HepG2 (cell line): ENCODE measurements around the gene UQCC5. TPM values are rescaled to one million over a fixed set of nuclear protein-coding genes. Genes with fewer than 3 reads are reported as not detected.

ENCODE experiments used
- BORCS8-MEF2B ChIP-seq: sonication (generic); formaldehyde crosslinking; IDR thresholded peaks from 2 replicates; pipeline ENCODE4 v1.8.0; 2022; ENCODE audit warnings: mild to moderate bottlenecking, missing genetic modification reagents
- EP300 ChIP-seq, 3 experiments: sonication (generic) in 1 of 3; formaldehyde crosslinking in 1 of 3; IDR thresholded peaks; 2 replicates each; pipeline versions ENCODE4 v1.5.1 to v1.6.1; 2011 to 2020; ENCODE audit warnings: low read depth in 2 of 3, low read length in 2 of 3, borderline replicate concordance in 1 of 3, improper control_type of control experiment in 1 of 3, mild to moderate bottlenecking in 1 of 3, missing genetic modification reagents in 1 of 3, moderate library complexity in 1 of 3
- FIP1L1 ChIP-seq: fragments of 200-400 bp; formaldehyde crosslinking; IDR thresholded peaks from 2 replicates; pipeline ENCODE4 v1.6.1; 2018; ENCODE audit warnings: low read depth, mild to moderate bottlenecking, low read length, moderate library complexity, borderline replicate concordance; ENCODE audit not compliant: insufficient read depth
- FOXC1 ChIP-seq: sonication (generic); formaldehyde crosslinking; IDR thresholded peaks from 2 replicates; pipeline ENCODE4 v1.8.0; 2022; ENCODE audit warnings: mild to moderate bottlenecking, missing genetic modification reagents, borderline replicate concordance
- HDAC2 ChIP-seq: sonication (generic); formaldehyde crosslinking; IDR thresholded peaks from 2 replicates; pipeline ENCODE4 v1.4.0; 2020; ENCODE audit warnings: missing genetic modification reagents
- IRF9 ChIP-seq: sonication (generic); formaldehyde crosslinking; IDR thresholded peaks from 2 replicates; pipeline ENCODE4 v1.8.0; 2022; ENCODE audit warnings: missing genetic modification reagents, mild to moderate bottlenecking, borderline replicate concordance
- JUN ChIP-seq: sonication (generic); formaldehyde crosslinking; IDR thresholded peaks from 2 replicates; pipeline ENCODE4 v1.4.0; 2020; ENCODE audit warnings: mild to moderate bottlenecking, missing genetic modification reagents
- KLF13 ChIP-seq: sonication (generic); formaldehyde crosslinking; IDR thresholded peaks from 2 replicates; pipeline ENCODE4 v1.4.0; 2020; ENCODE audit warnings: mild to moderate bottlenecking, missing genetic modification reagents
- NFYC ChIP-seq: IDR thresholded peaks from 2 replicates; pipeline ENCODE4 v1.6.1; 2016; ENCODE audit warnings: missing genetic modification reagents, missing compliant biosample characterization
- POLR2AphosphoS2 ChIP-seq: IDR thresholded peaks from 2 replicates; pipeline ENCODE4 v1.6.1; 2011; ENCODE audit warnings: low read depth, low read length, improper control_type of control experiment
- SAFB2 ChIP-seq: sonication (generic); formaldehyde crosslinking; IDR thresholded peaks from 2 replicates; pipeline ENCODE4 v1.5.1; 2020; ENCODE audit warnings: missing genetic modification reagents, low read depth, mild to moderate bottlenecking, borderline replicate concordance
- TARDBP ChIP-seq: sonication (generic); formaldehyde crosslinking; IDR thresholded peaks from 2 replicates; pipeline ENCODE4 v1.8.0; 2022; ENCODE audit warnings: mild to moderate bottlenecking, missing genetic modification reagents
- TCF7L2 ChIP-seq: IDR thresholded peaks from 2 replicates; pipeline ENCODE4 v1.6.1; 2011; ENCODE audit warnings: mild to moderate bottlenecking, low read depth, low read length, moderate library complexity
- THYN1 ChIP-seq: sonication (generic); formaldehyde crosslinking; IDR thresholded peaks from 2 replicates; pipeline ENCODE4 v1.8.1; 2023; ENCODE audit warnings: low read depth, mild to moderate bottlenecking, moderate library complexity, missing genetic modification reagents, borderline replicate concordance
- YEATS2 ChIP-seq: sonication (generic); formaldehyde crosslinking; IDR thresholded peaks from 2 replicates; pipeline ENCODE4 v1.4.0; 2020; ENCODE audit warnings: missing genetic modification reagents, borderline replicate concordance
- ZBTB26 ChIP-seq: IDR thresholded peaks from 2 replicates; pipeline ENCODE4 v1.6.1; 2016; ENCODE audit warnings: missing compliant biosample characterization, missing genetic modification reagents, borderline replicate concordance
- ZNF333 ChIP-seq: sonication (generic); formaldehyde crosslinking; IDR thresholded peaks from 2 replicates; pipeline ENCODE4 v1.4.0; 2020; ENCODE audit warnings: mild to moderate bottlenecking, missing genetic modification reagents, borderline replicate concordance
- ZNF33B ChIP-seq: sonication (generic); formaldehyde crosslinking; IDR thresholded peaks from 2 replicates; pipeline ENCODE4 v1.5.1; 2020; ENCODE audit warnings: mild to moderate bottlenecking, missing genetic modification reagents
- ZNF513 ChIP-seq: sonication (generic); formaldehyde crosslinking; conservative IDR thresholded peaks from 2 replicates; pipeline ENCODE4 v1.5.0; 2020; ENCODE audit warnings: missing genetic modification reagents
- ZNF552 ChIP-seq: sonication (generic); formaldehyde crosslinking; IDR thresholded peaks from 2 replicates; pipeline ENCODE4 v1.9.0; 2022; ENCODE audit warnings: missing genetic modification reagents, mild to moderate bottlenecking, borderline replicate concordance
- ZNF644 ChIP-seq: IDR thresholded peaks from 2 replicates; pipeline ENCODE4 v1.6.1; 2016; ENCODE audit warnings: low read depth
- ZNF775 ChIP-seq: sonication (generic); formaldehyde crosslinking; IDR thresholded peaks from 2 replicates; pipeline ENCODE4 v1.4.0; 2020; ENCODE audit warnings: missing genetic modification reagents, mild to moderate bottlenecking, moderate library complexity, borderline replicate concordance
- ZSCAN25 ChIP-seq: sonication (generic); formaldehyde crosslinking; IDR thresholded peaks from 2 replicates; pipeline ENCODE4 v1.8.0; 2022; ENCODE audit warnings: mild to moderate bottlenecking, missing genetic modification reagents
- ZSCAN29 ChIP-seq: sonication (generic); formaldehyde crosslinking; conservative IDR thresholded peaks from 2 replicates; pipeline ENCODE4 v1.4.0; 2020; ENCODE audit warnings: mild to moderate bottlenecking, missing genetic modification reagents
- polyA plus RNA-seq, 8 experiments: library from polyadenylated mRNA; depleted of rRNA in 3 of 8; stranded (reverse) in 7 of 8; unstranded in 1 of 8; fragments of >200 nt; fragmentation: Illumina TruSeq in 4 of 8; extraction: Trizol in 4 of 8; gene quantifications; 2 replicates each; pipeline versions ENCODE4 v1.2.1 to v1.2.3, GENCODE V29; 2011 to 2016; ENCODE audit warnings: low read depth in 4 of 8, missing spikeins in 1 of 8, mixed read lengths in 1 of 8; ENCODE audit not compliant: insufficient read depth in 1 of 8
- total RNA-seq, 5 experiments: library from RNA; depleted of rRNA; stranded (reverse); fragments of >200 nt; fragmentation: Illumina TruSeq; extraction: Trizol; gene quantifications; 2 replicates each; pipeline ENCODE4 v1.2.3, GENCODE V29; 2016; ENCODE audit warnings: low read depth in 1 of 5
- TF ChIP-seq, protein P1 (sequence below): conservative IDR thresholded peaks from 2 replicates; pipeline ENCODE4 v1.6.1; 2018; ENCODE audit warnings: missing genetic modification reagents

UQCC5 gene
- total and polyA plus RNA-seq, 2 of the 13 experiments (the other 11 are each of a cell fraction or from before 2014, with no cell fraction given), result 15.4 to 29.5 TPM

DNA sequence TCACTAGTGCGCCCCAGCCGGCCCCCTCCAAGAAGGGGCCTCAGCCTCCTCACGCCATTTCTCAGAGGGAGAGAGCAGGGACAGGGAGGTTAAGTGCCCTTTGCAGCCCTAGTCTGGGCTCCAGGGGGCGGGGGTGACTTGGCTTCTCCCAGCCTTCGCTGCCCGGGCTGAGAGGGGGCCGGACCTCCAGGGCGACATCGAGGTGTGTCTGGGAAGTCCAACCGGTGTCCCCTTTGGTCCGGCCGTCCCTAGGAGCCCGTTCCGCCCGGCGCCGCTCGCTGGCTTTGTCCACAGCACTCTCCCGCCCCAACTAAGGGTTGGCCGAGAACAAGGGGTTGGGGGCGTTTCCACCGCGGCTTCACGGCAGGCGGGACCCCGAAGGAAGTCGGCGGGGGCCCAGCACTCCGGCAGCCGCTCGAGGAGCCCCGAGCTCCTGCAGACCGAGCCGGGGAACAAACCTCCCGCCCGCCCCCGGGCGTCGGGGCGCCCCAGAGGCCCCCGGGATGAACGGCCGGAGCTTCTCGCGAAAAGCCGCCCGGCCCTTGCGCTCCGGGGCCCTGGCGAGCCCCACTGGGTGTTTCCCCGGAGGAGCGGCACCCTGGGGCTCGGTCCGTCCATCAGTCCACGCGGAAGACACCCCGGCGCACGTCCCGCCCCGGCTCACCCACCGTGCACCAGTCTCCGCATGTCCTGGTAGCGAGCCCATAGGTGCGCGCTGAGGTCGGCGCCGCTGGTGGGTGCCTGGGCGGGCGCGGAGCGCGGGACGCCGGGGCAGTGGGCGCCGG, 3.4 kb upstream of the UQCC5 start (continued):
- TF ChIP-seq ZNF552, result no peak
- TF ChIP-seq JUN (CRISPR knock-in tag), result no peak
- no peak for TF ChIP-seq TARDBP
- TF ChIP-seq ZSCAN29 (CRISPR knock-in tag), result no peak
- TF ChIP-seq FOXC1, result 0 out of 2 replicates have a peak, but pooled peaks have one; percentile 28
- TF ChIP-seq SAFB2, result no peak
- no peak for TF ChIP-seq ZNF333
- no peak for TF ChIP-seq THYN1 (CRISPR knock-in tag)
- TF ChIP-seq ZNF644 (CRISPR knock-in tag), result no peak
- TF ChIP-seq NFYC (CRISPR knock-in tag), result no peak
- no peak for TF ChIP-seq ZNF513
- no peak for TF ChIP-seq ZNF33B
- no peak for TF ChIP-seq HDAC2 (CRISPR knock-in tag)
- TF ChIP-seq BORCS8-MEF2B, result no peak
- no peak for TF ChIP-seq TCF7L2
- TF ChIP-seq EP300 (IDR thresholded peaks at IDR 0.05; ENCODE audit: low read depth in 2 of 2, low read length in 2 of 2), result no peak
- TF ChIP-seq EP300 (CRISPR knock-in tag; IDR thresholded peaks at IDR 0.05; ENCODE audit: borderline replicate concordance), result no peak
- TF ChIP-seq ZNF775, result no peak
- TF ChIP-seq KLF13, result no peak
- TF ChIP-seq, protein P1, sequence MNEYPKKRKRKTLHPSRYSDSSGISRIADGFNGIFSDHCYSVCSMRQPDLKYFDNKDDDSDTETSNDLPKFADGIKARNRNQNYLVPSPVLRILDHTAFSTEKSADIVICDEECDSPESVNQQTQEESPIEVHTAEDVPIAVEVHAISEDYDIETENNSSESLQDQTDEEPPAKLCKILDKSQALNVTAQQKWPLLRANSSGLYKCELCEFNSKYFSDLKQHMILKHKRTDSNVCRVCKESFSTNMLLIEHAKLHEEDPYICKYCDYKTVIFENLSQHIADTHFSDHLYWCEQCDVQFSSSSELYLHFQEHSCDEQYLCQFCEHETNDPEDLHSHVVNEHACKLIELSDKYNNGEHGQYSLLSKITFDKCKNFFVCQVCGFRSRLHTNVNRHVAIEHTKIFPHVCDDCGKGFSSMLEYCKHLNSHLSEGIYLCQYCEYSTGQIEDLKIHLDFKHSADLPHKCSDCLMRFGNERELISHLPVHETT, result no peak
- TF ChIP-seq ZSCAN25 (CRISPR knock-in tag), result no peak
- TF ChIP-seq IRF9 (CRISPR knock-in tag), result no peak
- TF ChIP-seq POLR2AphosphoS2, result no peak
- no peak for TF ChIP-seq FIP1L1
- no peak for TF ChIP-seq YEATS2 (CRISPR knock-in tag)
- TF ChIP-seq ZBTB26 (CRISPR knock-in tag), result no peak
